Fibroblast of mammary gland (primary cell): ENCODE measurements around the gene GRIK4.

ENCODE experiments used
- DNase-seq: peaks from one replicate; pipeline ENCODE4 v3.0.0-alpha.2; 2010; ENCODE audit warnings: low read depth
- H3K4me3 ChIP-seq: 2 replicates; pipeline ENCODE4 v1.5.1; 2011; ENCODE audit warnings: low read depth, mild to moderate bottlenecking, low read length, moderate library complexity; ENCODE audit not compliant: control insufficient read depth
- CTCF ChIP-seq: conservative IDR thresholded peaks from 2 replicates; pipeline ENCODE4 v1.5.1; 2011; ENCODE audit warnings: low read depth, low read length, inconsistent platforms; ENCODE audit not compliant: control insufficient read depth, insufficient read depth

GRIK4 gene

DNA sequence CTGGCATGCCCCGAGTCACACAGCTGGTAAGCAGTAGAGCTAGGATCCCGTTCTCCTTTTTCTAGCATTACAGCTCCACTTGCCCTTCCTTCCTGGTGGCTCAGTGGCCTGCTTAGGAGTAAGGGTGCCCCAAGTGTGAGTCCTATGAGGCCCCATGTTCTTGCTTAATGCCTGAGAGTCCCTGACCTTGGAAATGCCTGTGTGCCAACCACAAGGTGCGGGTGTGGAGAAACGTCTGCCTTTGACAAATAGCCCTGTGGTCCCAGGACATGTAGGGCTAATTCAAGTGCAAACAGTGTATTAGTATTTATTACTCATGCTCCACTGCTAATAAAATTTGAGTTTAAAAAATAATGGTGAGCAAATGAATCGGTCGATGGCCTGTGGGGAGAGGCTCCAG is 18.4 kb downstream of the GRIK4 start:
- TF ChIP-seq CTCF = no peak
- DNase-seq = no peak

GRCh38 chr11:120532082-120532831 is 20.7 kb downstream of the GRIK4 start:
- H3K4me3 ChIP-seq = no peak overlapping the region
- peak; percentile 58 for DNase-seq
- TF ChIP-seq CTCF = no peak

More for the DNA sequence above, 18.4 kb downstream of the GRIK4 start:
- no peak overlapping the region for H3K4me3 ChIP-seq

GRCh38 chr11:120532832-120533196 is 21.3 kb downstream of the GRIK4 start:
- no peak for DNase-seq
- no peak for TF ChIP-seq CTCF
- no peak overlapping the region for H3K4me3 ChIP-seq

- no peak for TF ChIP-seq CTCF
- no peak overlapping the region for H3K4me3 ChIP-seq
- no peak for DNase-seq
These were observed 24.7 kb downstream of the GRIK4 start for GRCh38 chr11:120536091-120536796.

GRCh38 chr11:120536797-120537169 is 25.2 kb downstream of the GRIK4 start:
- no peak overlapping the region for H3K4me3 ChIP-seq
- no peak for DNase-seq

GRCh38 chr11:120537996-120538395 is 26.4 kb downstream of the GRIK4 start:
- DNase-seq = no peak
- TF ChIP-seq CTCF = no peak
- no peak overlapping the region for H3K4me3 ChIP-seq

More at GRCh38 chr11:120536797-120537169, 25.2 kb downstream of the GRIK4 start:
- no peak for TF ChIP-seq CTCF
